ENCODE results near the gene MTX3. TPM values are rescaled to one million over a fixed set of nuclear protein-coding genes. Genes with fewer than 3 reads are reported as not detected.

Gene MTX3
- total and polyA plus RNA-seq, 5 experiments from 2014 or later, result 2.8 to 33.6 (median 4.0) TPM

GRCh38 chr5:79955941-79956670, 35.0 kb downstream of the MTX3 start:
- H3K27ac Mint-ChIP-seq, result peak overlapping the region in 1 of 10 donors; percentile 16
- H3K4me3 Mint-ChIP-seq, result no peak overlapping the region
- DNase-seq (no peak), ATAC-seq (no peak)
- H3K27me3 Mint-ChIP-seq, result peaks cover 0 to 5% (median 0%) of the 10 kb centered on the region in 5 donors
- no peaks in the 10 kb centered on the region for H3K4me1 Mint-ChIP-seq
- POLR2A ChIA-PET, result no interaction called here
- no peaks in the 10 kb centered on the region for H3K36me3 Mint-ChIP-seq
- peaks cover 0 to 2% (median 0%) of the 10 kb centered on the region in 9 donors for H3K9me3 Mint-ChIP-seq

- no peak overlapping the region for H3K4me3 Mint-ChIP-seq
- no peaks in the 10 kb centered on the region for H3K36me3 Mint-ChIP-seq
- ATAC-seq, result no peak
- peaks cover 0 to 5% (median 0%) of the 10 kb centered on the region in 5 donors for H3K27me3 Mint-ChIP-seq
- peaks cover 0 to 2% (median 0%) of the 10 kb centered on the region in 9 donors for H3K9me3 Mint-ChIP-seq
- POLR2A ChIA-PET, result no interaction called here
- DNase-seq, result no peak
- H3K4me1 Mint-ChIP-seq, result no peaks in the 10 kb centered on the region
- no peak overlapping the region for H3K27ac Mint-ChIP-seq
These were observed 35.6 kb downstream of the MTX3 start for GRCh38 chr5:79955356-79955895.

GRCh38 chr5:79954620-79955019, 36.4 kb downstream of the MTX3 start:
- H3K27ac Mint-ChIP-seq, result no peak overlapping the region
- ATAC-seq, result no peak
- DNase-seq, result no peak
- H3K27me3 Mint-ChIP-seq, result peaks cover 0 to 5% (median 0%) of the 10 kb centered on the region in 5 donors
- POLR2A ChIA-PET, result no interaction called here
- H3K4me1 Mint-ChIP-seq, result no peaks in the 10 kb centered on the region
- no peaks in the 10 kb centered on the region for H3K36me3 Mint-ChIP-seq
- H3K4me3 Mint-ChIP-seq, result no peak overlapping the region
- peaks cover 0 to 2% (median 0%) of the 10 kb centered on the region in 9 donors for H3K9me3 Mint-ChIP-seq

- H3K4me1 Mint-ChIP-seq, result no peaks in the 10 kb centered on the region
- H3K4me3 Mint-ChIP-seq, result no peak overlapping the region
- H3K27me3 Mint-ChIP-seq, result peaks cover 0 to 3% (median 2%) of the 10 kb centered on the region in 5 donors
- ATAC-seq (no peak), DNase-seq (no peak)
- no peak overlapping the region for H3K27ac Mint-ChIP-seq
- POLR2A ChIA-PET, result no interaction called here
- no peaks in the 10 kb centered on the region for H3K36me3 Mint-ChIP-seq
- no peaks in the 10 kb centered on the region for H3K9me3 Mint-ChIP-seq
These were observed 43.5 kb downstream of the MTX3 start for GRCh38 chr5:79947567-79947966.

GRCh38 chr5:79938468-79938867, 52.6 kb downstream of the MTX3 start:
- H3K27ac Mint-ChIP-seq, result peak overlapping the region in 7 of 10 donors; percentile 11 to 82 (median 66)
- DNase-seq (peak in 6 of 10 donors; percentile 14 to 54 (median 44)), ATAC-seq (peak; percentile 87 to 95)
- no peaks in the 10 kb centered on the region for H3K36me3 Mint-ChIP-seq
- POLR2A ChIA-PET, result interaction anchor here (0.9 kb wide), 1 partner anchor 14 kb away, joined by 3 read pairs; no protein-coding TSS in a partner anchor
- peak overlapping the region in 7 of 10 donors; percentile 7 to 60 (median 33) for H3K4me3 Mint-ChIP-seq
- H3K4me1 Mint-ChIP-seq, result peaks cover 3 to 13% (median 10%) of the 10 kb centered on the region in 4 donors
- peaks cover 0 to 2% (median 0%) of the 10 kb centered on the region in 5 donors for H3K27me3 Mint-ChIP-seq
- H3K9me3 Mint-ChIP-seq, result no peaks in the 10 kb centered on the region

DNA sequence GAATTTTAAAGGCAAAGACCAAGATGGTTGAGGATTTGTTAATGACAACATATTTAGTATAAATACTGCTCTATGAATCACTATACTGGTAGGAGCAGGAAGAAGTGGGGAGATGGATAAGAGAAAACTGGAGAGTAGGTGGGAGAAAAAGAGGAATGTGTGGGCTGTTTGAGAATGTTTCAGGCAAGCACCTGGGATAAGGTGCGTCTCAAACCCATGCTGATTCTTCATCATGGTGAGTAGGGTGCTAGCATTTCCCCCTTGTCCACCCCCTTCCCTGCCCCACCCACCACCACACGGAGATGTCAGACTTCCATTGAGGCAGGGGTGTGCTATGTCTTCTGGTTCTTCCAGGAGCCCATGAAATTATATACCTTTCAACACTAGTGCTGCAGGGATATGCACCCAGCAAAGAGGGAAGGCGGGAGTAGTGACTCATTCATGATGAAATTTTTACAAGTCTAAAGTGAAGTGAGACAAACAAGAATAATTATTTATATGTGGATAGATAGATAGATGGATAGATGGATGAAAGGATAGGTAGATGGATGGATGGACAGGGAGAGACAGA, 54.3 kb downstream of the MTX3 start:
- H3K36me3 Mint-ChIP-seq, result peaks cover 0 to 1% (median 0%) of the 10 kb centered on the region in 3 donors
- H3K4me1 Mint-ChIP-seq, result peaks cover 3 to 13% (median 10%) of the 10 kb centered on the region in 4 donors
- POLR2A ChIA-PET, result no interaction called here
- H3K4me3 Mint-ChIP-seq, result no peak overlapping the region
- H3K9me3 Mint-ChIP-seq, result no peaks in the 10 kb centered on the region
- H3K27ac Mint-ChIP-seq, result peak overlapping the region in 5 of 10 donors; percentile 5 to 57 (median 27)
- no peaks in the 10 kb centered on the region for H3K27me3 Mint-ChIP-seq
- ATAC-seq, result no peak
- DNase-seq, result no peak

GRCh38 chr5:79936002-79936645, 54.9 kb downstream of the MTX3 start:
- ATAC-seq (no peak), DNase-seq (no peak)
- Mint-ChIP-seq H3K27me3 (no peaks in the 10 kb centered on the region), H3K4me1 (peaks cover 3 to 13% (median 10%) of the 10 kb centered on the region in 4 donors), H3K36me3 (peaks cover 0 to 1% (median 0%) of the 10 kb centered on the region in 3 donors), H3K4me3 (no peak overlapping the region), H3K27ac (peak overlapping the region in 1 of 10 donors; percentile 27), H3K9me3 (no peaks in the 10 kb centered on the region)
- POLR2A ChIA-PET, result no interaction called here

- H3K4me3 Mint-ChIP-seq, result no peak overlapping the region
- no peaks in the 10 kb centered on the region for H3K27me3 Mint-ChIP-seq
- POLR2A ChIA-PET, result no interaction called here
- peaks cover 0 to 1% (median 0%) of the 10 kb centered on the region in 3 donors for H3K36me3 Mint-ChIP-seq
- ATAC-seq (no peak), DNase-seq (no peak)
- no peaks in the 10 kb centered on the region for H3K9me3 Mint-ChIP-seq
- H3K27ac Mint-ChIP-seq, result no peak overlapping the region
- H3K4me1 Mint-ChIP-seq, result peaks cover 3 to 13% (median 10%) of the 10 kb centered on the region in 4 donors
These were observed 56.4 kb downstream of the MTX3 start for GRCh38 chr5:79934681-79935080.

GRCh38 chr5:79932510-79933504, 58.3 kb downstream of the MTX3 start:
- no peaks in the 10 kb centered on the region for H3K27me3 Mint-ChIP-seq
- H3K4me1 Mint-ChIP-seq, result peaks cover 0 to under 1% (median 0%) of the 10 kb centered on the region in 4 donors
- H3K9me3 Mint-ChIP-seq, result no peaks in the 10 kb centered on the region
- POLR2A ChIA-PET, result no interaction called here
- ATAC-seq (no peak), DNase-seq (no peak)
- no peak overlapping the region for H3K27ac Mint-ChIP-seq
- H3K36me3 Mint-ChIP-seq, result peaks cover 0 to 1% (median 0%) of the 10 kb centered on the region in 3 donors
- H3K4me3 Mint-ChIP-seq, result no peak overlapping the region

DNA sequence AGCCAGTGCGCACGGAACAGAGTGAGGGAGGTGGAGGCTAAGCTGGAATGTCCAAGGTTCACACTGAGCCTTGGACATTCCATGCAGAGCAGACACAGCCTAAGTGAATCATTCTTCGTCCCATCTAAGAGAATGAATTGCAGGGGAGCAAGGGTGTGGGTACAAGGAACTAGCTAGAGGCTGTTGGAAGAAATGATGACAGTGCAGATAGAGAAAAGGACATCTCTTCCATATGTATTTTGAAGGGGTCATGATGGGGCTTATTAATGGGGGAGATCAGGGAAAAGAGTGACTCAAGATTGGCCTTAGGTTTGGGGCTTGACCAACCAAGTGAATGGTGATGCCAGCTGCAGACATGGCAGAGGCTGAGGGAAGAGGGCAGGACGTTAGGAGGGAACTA, 59.2 kb downstream of the MTX3 start:
- Mint-ChIP-seq H3K9me3 (no peaks in the 10 kb centered on the region), H3K36me3 (peaks cover 0 to 1% (median 0%) of the 10 kb centered on the region in 3 donors), H3K4me3 (no peak overlapping the region), H3K4me1 (no peaks in the 10 kb centered on the region), H3K27ac (no peak overlapping the region), H3K27me3 (no peaks in the 10 kb centered on the region)
- DNase-seq, result no peak
- POLR2A ChIA-PET, result no interaction called here
- ATAC-seq, result no peak

- DNase-seq (no peak), ATAC-seq (no peak)
- H3K4me3 Mint-ChIP-seq, result no peak overlapping the region
- no peaks in the 10 kb centered on the region for H3K4me1 Mint-ChIP-seq
- H3K27me3 Mint-ChIP-seq, result no peaks in the 10 kb centered on the region
- H3K27ac Mint-ChIP-seq, result no peak overlapping the region
- POLR2A ChIA-PET, result no interaction called here
- H3K36me3 Mint-ChIP-seq, result peaks cover 0 to 1% (median 0%) of the 10 kb centered on the region in 3 donors
- H3K9me3 Mint-ChIP-seq, result no peaks in the 10 kb centered on the region
These were observed 59.7 kb downstream of the MTX3 start for GRCh38 chr5:79931409-79931808.

GRCh38 chr5:79929095-79929494, 62.0 kb downstream of the MTX3 start:
- ATAC-seq (no peak), DNase-seq (no peak)
- no peaks in the 10 kb centered on the region for H3K4me1 Mint-ChIP-seq
- no peak overlapping the region for H3K27ac Mint-ChIP-seq
- POLR2A ChIA-PET, result no interaction called here
- no peaks in the 10 kb centered on the region for H3K27me3 Mint-ChIP-seq
- no peak overlapping the region for H3K4me3 Mint-ChIP-seq
- no peaks in the 10 kb centered on the region for H3K9me3 Mint-ChIP-seq
- peaks cover 0 to 1% (median 0%) of the 10 kb centered on the region in 3 donors for H3K36me3 Mint-ChIP-seq

Data from naive thymus-derived CD8-positive, alpha-beta T cell (primary cell).